ENCODE data around the gene SMARCAL1.

Gene SMARCAL1

GRCh38 chr2:216477283-216478035 lies 65.2 kb downstream of the SMARCAL1 start:
- DNase-seq = no peak

GRCh38 chr2:216478151-216478550 lies 65.9 kb downstream of the SMARCAL1 start:
- DNase-seq = no peak

- no peak for DNase-seq
Measured at GRCh38 chr2:216478791-216479190, 66.5 kb downstream of the SMARCAL1 start.

- no peak for DNase-seq
Measured at GRCh38 chr2:216480221-216480620, 67.9 kb downstream of the SMARCAL1 start.

GRCh38 chr2:216482640-216483039 lies 70.4 kb downstream of the SMARCAL1 start:
- DNase-seq = no peak

GRCh38 chr2:216485237-216485636 lies 73.0 kb downstream of the SMARCAL1 start:
- no peak for DNase-seq

GRCh38 chr2:216485745-216486144 lies 73.5 kb downstream of the SMARCAL1 start:
- DNase-seq = no peak

- DNase-seq = no peak
Measured at GRCh38 chr2:216486271-216486670, 74.0 kb downstream of the SMARCAL1 start.

- DNase-seq = no peak
Measured at GRCh38 chr2:216486708-216487107, 74.4 kb downstream of the SMARCAL1 start.

GRCh38 chr2:216490061-216490460 lies 77.8 kb downstream of the SMARCAL1 start:
- DNase-seq = no peak

GRCh38 chr2:216491793-216492596 lies 79.7 kb downstream of the SMARCAL1 start:
- DNase-seq = no peak

GRCh38 chr2:216492597-216493333 lies 80.5 kb downstream of the SMARCAL1 start:
- DNase-seq = no peak

GRCh38 chr2:216493334-216493685 lies 81.0 kb downstream of the SMARCAL1 start:
- DNase-seq = no peak

GRCh38 chr2:216495656-216496055 lies 83.4 kb downstream of the SMARCAL1 start:
- no peak for DNase-seq

GRCh38 chr2:216497382-216498069 lies 85.2 kb downstream of the SMARCAL1 start:
- no peak for DNase-seq

- no peak for DNase-seq
Measured at GRCh38 chr2:216498070-216498378, 85.7 kb downstream of the SMARCAL1 start.

- peak; percentile 77 to 89 (median 82) for DNase-seq
Measured at GRCh38 chr2:216498379-216499352, 86.4 kb downstream of the SMARCAL1 start, which contains the start of gene RPL37A. Gene RPL37A (plus strand): TSS chr2:216498844. CDS start chr2:216498875, 31 bp downstream.

GRCh38 chr2:216499641-216500218 lies 87.4 kb downstream of the SMARCAL1 start:
- DNase-seq = no peak

GRCh38 chr2:216500572-216500971 lies 88.3 kb downstream of the SMARCAL1 start:
- no peak for DNase-seq

GRCh38 chr2:216501854-216502253 lies 89.6 kb downstream of the SMARCAL1 start:
- DNase-seq = no peak
